ENCODE results near the gene ALDH1L1.

Gene ALDH1L1

GRCh38 chr3:126130081-126130855, 50.1 kb downstream of the ALDH1L1 start:
- no peak for TF ChIP-seq CTCF (IDR thresholded peaks at IDR 0.05; ENCODE audit: low read length, missing control alignments)
- DNase-seq (ENCODE audit: low read depth) = no peak
- H3K4me3 ChIP-seq (replicated peaks; ENCODE audit: low read depth, low read length) = no peak overlapping the region

DNA sequence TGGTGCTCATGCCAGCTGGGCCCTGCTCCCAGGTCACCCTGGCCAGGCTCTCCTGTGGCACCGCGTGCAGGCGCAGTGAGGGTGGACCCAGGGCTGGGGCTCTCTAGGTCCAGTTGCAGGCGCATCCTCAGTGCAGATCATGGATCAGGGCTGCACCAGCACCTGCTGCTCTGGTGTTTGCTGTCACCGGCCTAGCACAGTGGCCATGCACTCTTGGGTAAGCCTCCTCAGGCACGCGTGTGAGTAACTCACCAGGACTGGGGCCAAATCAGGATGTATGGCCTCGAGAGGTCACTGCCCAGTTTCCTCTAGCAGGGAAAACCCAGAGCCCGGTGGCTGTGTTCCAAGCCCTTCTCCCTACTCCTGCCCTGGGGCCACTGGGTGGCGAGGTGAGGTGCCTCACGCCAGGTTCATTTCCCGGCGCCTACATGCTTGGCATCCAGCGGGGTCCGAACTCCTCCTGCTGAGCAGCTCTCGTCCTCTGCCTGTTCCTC, 50.9 kb downstream of the ALDH1L1 start:
- no peak overlapping the region for H3K4me3 ChIP-seq (replicated peaks; ENCODE audit: low read depth, low read length)
- DNase-seq (ENCODE audit: low read depth) = peak; percentile 28
- TF ChIP-seq CTCF (IDR thresholded peaks at IDR 0.05; ENCODE audit: low read length, missing control alignments) = no peak

GRCh38 chr3:126128504-126129397, 51.6 kb downstream of the ALDH1L1 start:
- DNase-seq (ENCODE audit: low read depth) = no peak
- H3K4me3 ChIP-seq (replicated peaks; ENCODE audit: low read depth, low read length) = no peak overlapping the region
- no peak for TF ChIP-seq CTCF (IDR thresholded peaks at IDR 0.05; ENCODE audit: low read length, missing control alignments)

GRCh38 chr3:126127904-126128303, 52.5 kb downstream of the ALDH1L1 start:
- H3K4me3 ChIP-seq (replicated peaks; ENCODE audit: low read depth, low read length) = no peak overlapping the region
- DNase-seq (ENCODE audit: low read depth) = no peak

DNA sequence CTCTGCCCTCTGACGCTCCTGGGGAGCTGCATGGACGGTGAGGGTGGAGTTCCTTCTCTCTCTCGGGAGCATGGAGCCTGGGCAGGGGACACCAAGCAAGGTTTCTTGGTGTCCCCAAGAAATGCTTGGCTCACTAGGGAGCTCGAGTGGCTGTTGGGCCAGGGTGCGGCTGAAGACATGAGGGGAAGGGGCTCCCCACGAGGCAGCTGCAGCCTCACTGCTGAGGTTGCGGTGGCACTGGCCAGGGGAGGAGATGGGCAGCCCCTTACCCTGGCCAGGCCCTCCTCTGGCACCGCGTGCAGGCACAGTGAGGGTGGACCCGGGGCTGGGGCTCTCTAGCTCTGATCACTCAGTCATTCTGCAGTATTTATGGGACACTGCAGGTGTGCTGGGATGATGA, 52.9 kb downstream of the ALDH1L1 start:
- DNase-seq (ENCODE audit: low read depth) = no peak
- no peak overlapping the region for H3K4me3 ChIP-seq (replicated peaks; ENCODE audit: low read depth, low read length)
- TF ChIP-seq CTCF (IDR thresholded peaks at IDR 0.05; ENCODE audit: low read length, missing control alignments) = no peak

More at GRCh38 chr3:126127904-126128303, 52.5 kb downstream of the ALDH1L1 start:
- TF ChIP-seq CTCF (IDR thresholded peaks at IDR 0.05; ENCODE audit: low read length, missing control alignments) = no peak

- H3K4me3 ChIP-seq (replicated peaks; ENCODE audit: low read depth, low read length) = no peak overlapping the region
- DNase-seq (ENCODE audit: low read depth) = no peak
- TF ChIP-seq CTCF (IDR thresholded peaks at IDR 0.05; ENCODE audit: low read length, missing control alignments) = no peak
Observed at GRCh38 chr3:126126811-126127431, 53.5 kb downstream of the ALDH1L1 start.
